Ovary (tissue), 9 donors: ENCODE measurements around the gene KDM8. TPM values are rescaled to one million over a fixed set of nuclear protein-coding genes. Genes with fewer than 3 reads are reported as not detected.

Source experiments
- DNase-seq, 5 donors: peaks; one replicate each; pipeline ENCODE4 v3.0.0-alpha.2; 2019 to 2020
- H3K27ac ChIP-seq, 2 donors: fragments of 200-600 bp; one replicate each; pipeline versions ENCODE4 v1.5.1 to v1.8.0; 2019 to 2022
- H3K27me3 ChIP-seq: fragments of 200-600 bp; one replicate; pipeline ENCODE4 v1.8.0; 2022
- H3K36me3 ChIP-seq: fragments of 200-600 bp; sonication (generic); one replicate; pipeline ENCODE4 v1.5.1; 2019
- H3K4me1 ChIP-seq: one replicate; pipeline ENCODE4 v1.8.1; 2013; ENCODE audit warnings: mild to moderate bottlenecking, moderate library complexity; ENCODE audit not compliant: insufficient read depth
- H3K4me3 ChIP-seq: fragments of 200-600 bp; sonication (generic); one replicate; pipeline ENCODE4 v1.5.1; 2017
- H3K9me3 ChIP-seq, 2 donors: fragments of 200-600 bp in 1 of 2; sonication (generic) in 1 of 2; one replicate each; pipeline versions ENCODE4 v1.5.1 to v1.8.1; 2013 to 2019; ENCODE audit warnings: mild to moderate bottlenecking in 1 of 2, moderate library complexity in 1 of 2
- CTCF ChIP-seq, 3 donors: fragments of 450-650 bp in 2 of 3; fragments of 200-600 bp in 1 of 3; IDR thresholded peaks; one replicate each; pipeline versions ENCODE4 v1.5.1 to v1.8.0; 2016 to 2022; ENCODE audit warnings: antibody characterized with exemption in 3 of 3, mild to moderate bottlenecking in 1 of 3
- EP300 ChIP-seq: sonication (generic); formaldehyde crosslinking; IDR thresholded peaks from one replicate; pipeline ENCODE4 v1.6.1; 2017; ENCODE audit warnings: antibody characterized with exemption
- POLR2A ChIP-seq: fragments of 450-650 bp; IDR thresholded peaks from one replicate; pipeline ENCODE4 v1.6.1; 2017; ENCODE audit warnings: antibody characterized with exemption, mild to moderate bottlenecking, moderate library complexity
- WGBS, 3 donors: extraction: QIAGEN DNeasy Blood & Tissue Kit in 1 of 3; methylation state at CpG; one replicate each; pipeline versions ENCODE4 v1.1.5 to v1.1.7; 2013 to 2017; 5-methylcytosine and 5-hydroxymethylcytosine counted together
- intact Hi-C, 4 donors: fragments of 100-400 bp; cut with DNase I; formaldehyde crosslinking; loops; one replicate each; pipeline versions ENCODE4 v1.11.0 to v1.15.1; 2022 to 2023
- polyA plus RNA-seq, 2 donors: library from polyadenylated mRNA; stranded (reverse); fragments of 200-250 nt in 1 of 2; fragments of 350-450 nt in 1 of 2; fragmentation: Illumina TruSeq in 1 of 2; extraction: RNeasy Lipid Tissue Mini Kit (QIAGEN cat#74804) in 1 of 2; gene quantifications; one replicate each; pipeline ENCODE4 v1.2.3, GENCODE V29; 2013 to 2014
- total RNA-seq, 7 donors: library from RNA; depleted of rRNA in 2 of 7; stranded (reverse); fragments of >200 nt in 2 of 7; fragmentation: NEBNext Ultra II Directional in 3 of 7; extraction: Animal tissue kit (Norgen Biotek cat#: 25700) in 3 of 7; gene quantifications; one replicate each; pipeline versions ENCODE4 v1.1.0 to v1.2.4, GENCODE V29; 2016 to 2023
- donor health status: DM: no; HTN: no; CAD: no; lungs with moderate emphysema.
- donor health status: DM: no; HTN: no; CAD: no.
- donor health status: Bipolar disorder and iron deficiency.
- donor health status: DM: yes; HTN: yes; CAD: no.
- donor health status: DM: no; HTN: no; CAD: no.
- donor health status: DM: yes; HTN: yes; CAD: no.

Gene KDM8
- total and polyA plus RNA-seq, 9 donors, result 3.7 to 11.0 (median 5.0) TPM

GRCh38 chr16:27191352-27191924, 11.9 kb upstream of the KDM8 start:
- no peaks in the 10 kb centered on the region for H3K36me3 ChIP-seq
- intact Hi-C loops, result no loop called here
- no peaks in the 10 kb centered on the region for H3K9me3 ChIP-seq
- no peak overlapping the region for H3K27ac ChIP-seq
- H3K4me1 ChIP-seq, result no peaks in the 10 kb centered on the region
- no peak overlapping the region for H3K4me3 ChIP-seq
- TF ChIP-seq CTCF (IDR thresholded peaks at IDR 0.05) (no peak), POLR2A (no peak), EP300 (no peak)
- WGBS, 3 donors, result 56 to 71% (median 62%) methylated on average over 7 of the region's 7 CpGs
- DNase-seq, result no peak
- H3K27me3 ChIP-seq, result no peaks in the 10 kb centered on the region

- H3K27me3 ChIP-seq, result no peaks in the 10 kb centered on the region
- H3K9me3 ChIP-seq, result no peaks in the 10 kb centered on the region
- no peak overlapping the region for H3K27ac ChIP-seq
- H3K36me3 ChIP-seq, result no peaks in the 10 kb centered on the region
- no peak for DNase-seq
- TF ChIP-seq POLR2A (no peak), CTCF (IDR thresholded peaks at IDR 0.05) (no peak), EP300 (no peak)
- 72 to 86% (median 80%) methylated on average over 6 of the region's 6 CpGs for WGBS, 3 donors
- intact Hi-C loops, result no loop called here
- no peak overlapping the region for H3K4me3 ChIP-seq
- no peaks in the 10 kb centered on the region for H3K4me1 ChIP-seq
These were observed 9.9 kb upstream of the KDM8 start for GRCh38 chr16:27193300-27193990.

GRCh38 chr16:27195076-27195741, 8.1 kb upstream of the KDM8 start:
- Histone ChIP-seq H3K27me3 (no peaks in the 10 kb centered on the region), H3K4me1 (no peaks in the 10 kb centered on the region), H3K36me3 (no peaks in the 10 kb centered on the region), H3K9me3 (no peaks in the 10 kb centered on the region), H3K4me3 (no peak overlapping the region), H3K27ac (no peak overlapping the region)
- no peak for DNase-seq
- intact Hi-C loops, result no loop called here
- TF ChIP-seq EP300, result no peak
- TF ChIP-seq CTCF (IDR thresholded peaks at IDR 0.05), result no peak
- no peak for TF ChIP-seq POLR2A
- WGBS, 3 donors, result 52 to 71% (median 70%) methylated on average over 6 of the region's 6 CpGs

- DNase-seq, result no peak
- TF ChIP-seq EP300 (no peak), POLR2A (no peak), CTCF (IDR thresholded peaks at IDR 0.05) (no peak)
- WGBS, 3 donors, result 80% methylated on average over 9 of the region's 9 CpGs
- Histone ChIP-seq H3K27ac (no peak overlapping the region), H3K4me3 (no peak overlapping the region), H3K4me1 (no peaks in the 10 kb centered on the region), H3K36me3 (no peaks in the 10 kb centered on the region), H3K9me3 (no peaks in the 10 kb centered on the region), H3K27me3 (no peaks in the 10 kb centered on the region)
- intact Hi-C loops, result no loop called here
These were observed 7.3 kb upstream of the KDM8 start for GRCh38 chr16:27195941-27196595.
